Activated CD8-positive, alpha-beta T cell treated with anti-CD3 and anti-CD28 coated beads, Interleukin-2, amount 10 ng/mL, durations not matched to agents 7 days and 5 days (primary cell): Measurements from ENCODE around the gene KIF26B. TPM values are rescaled to one million over a fixed set of nuclear protein-coding genes. Genes with fewer than 3 reads are reported as not detected.

Experiments
- ATAC-seq: fragments of 150-1000 bp; cut with Tn5 transposase; one replicate; pipeline ENCODE4 v1.10.0; 2021; ENCODE audit warnings: moderate library complexity
- CTCF ChIA-PET: fragments of 350-600 bp; sonication (Branson Sonifier 250); formaldehyde crosslinking; loops from one replicate; lab custom pipeline; 2021; ENCODE audit warnings: antibody characterized with exemption; lab: Charles Lee
- POLR2A ChIA-PET: fragments of 350-600 bp; sonication (Branson Sonifier 250); formaldehyde crosslinking; loops from one replicate; lab custom pipeline; 2021; ENCODE audit warnings: antibody characterized with exemption; lab: Charles Lee
- DNase-seq: peaks from one replicate; pipeline ENCODE4 v3.0.0-alpha.2; 2020
- H3K27ac Mint-ChIP-seq: one replicate; pipeline ENCODE4 v1.8.0; 2021; ENCODE audit warnings: mild to moderate bottlenecking, mixed read lengths
- H3K27me3 Mint-ChIP-seq: one replicate; pipeline ENCODE4 v1.8.0; 2021; ENCODE audit warnings: low read depth, mixed read lengths
- H3K36me3 Mint-ChIP-seq: one replicate; pipeline ENCODE4 v1.8.0; 2021; ENCODE audit warnings: low read depth, mixed read lengths
- H3K4me1 Mint-ChIP-seq: one replicate; pipeline ENCODE4 v1.8.0; 2021; ENCODE audit warnings: low read depth, mixed read lengths
- H3K4me3 Mint-ChIP-seq: one replicate; pipeline ENCODE4 v1.8.0; 2021; ENCODE audit warnings: mild to moderate bottlenecking, mixed read lengths
- H3K9me3 Mint-ChIP-seq: one replicate; pipeline ENCODE4 v1.8.0; 2022; ENCODE audit warnings: mixed read lengths; ENCODE audit not compliant: insufficient read depth
- total RNA-seq, 2 experiments: library from RNA; stranded (reverse); gene quantifications; one replicate each; pipeline ENCODE4 v1.2.3, GENCODE V29; 2021

KIF26B gene
- total RNA-seq, 2 experiments from 2014 or later, result 0.03 to 0.08 TPM

GRCh38 chr1:245463392-245464165, 308.8 kb downstream of the KIF26B start:
- no peaks in the 10 kb centered on the region for H3K36me3 Mint-ChIP-seq
- ChIA-PET CTCF (no interaction called here), POLR2A (no interaction called here)
- no peak for ATAC-seq
- H3K27me3 Mint-ChIP-seq, result peaks cover 3% of the 10 kb centered on the region
- H3K27ac Mint-ChIP-seq, result no peak overlapping the region
- H3K4me3 Mint-ChIP-seq, result no peak overlapping the region
- H3K9me3 Mint-ChIP-seq, result no peaks in the 10 kb centered on the region
- no peak for DNase-seq
- no peaks in the 10 kb centered on the region for H3K4me1 Mint-ChIP-seq

GRCh38 chr1:245464290-245464689, 309.5 kb downstream of the KIF26B start:
- Mint-ChIP-seq H3K27me3 (peaks cover 3% of the 10 kb centered on the region), H3K4me1 (no peaks in the 10 kb centered on the region), H3K4me3 (no peak overlapping the region), H3K36me3 (no peaks in the 10 kb centered on the region), H3K27ac (no peak overlapping the region), H3K9me3 (no peaks in the 10 kb centered on the region)
- no peak for ATAC-seq
- ChIA-PET CTCF (no interaction called here), POLR2A (no interaction called here)
- DNase-seq, result no peak

- Mint-ChIP-seq H3K4me3 (no peak overlapping the region), H3K27ac (no peak overlapping the region), H3K4me1 (no peaks in the 10 kb centered on the region), H3K9me3 (no peaks in the 10 kb centered on the region), H3K36me3 (no peaks in the 10 kb centered on the region), H3K27me3 (no peaks in the 10 kb centered on the region)
- CTCF ChIA-PET, result no interaction called here
- no peak for ATAC-seq
- no peak for DNase-seq
- POLR2A ChIA-PET, result no interaction called here
Measured at GRCh38 chr1:245465666-245466065, 310.9 kb downstream of the KIF26B start.

- H3K9me3 Mint-ChIP-seq, result no peaks in the 10 kb centered on the region
- POLR2A ChIA-PET, result no interaction called here
- no peak overlapping the region for H3K27ac Mint-ChIP-seq
- H3K27me3 Mint-ChIP-seq, result no peaks in the 10 kb centered on the region
- CTCF ChIA-PET, result no interaction called here
- DNase-seq (no peak), ATAC-seq (no peak)
- H3K4me1 Mint-ChIP-seq, result no peaks in the 10 kb centered on the region
- no peak overlapping the region for H3K4me3 Mint-ChIP-seq
- H3K36me3 Mint-ChIP-seq, result no peaks in the 10 kb centered on the region
Measured at GRCh38 chr1:245466261-245466660, 311.5 kb downstream of the KIF26B start.

GRCh38 chr1:245467804-245468203, 313.0 kb downstream of the KIF26B start:
- H3K36me3 Mint-ChIP-seq, result no peaks in the 10 kb centered on the region
- no peak overlapping the region for H3K27ac Mint-ChIP-seq
- H3K9me3 Mint-ChIP-seq, result no peaks in the 10 kb centered on the region
- ChIA-PET CTCF (no interaction called here), POLR2A (no interaction called here)
- H3K27me3 Mint-ChIP-seq, result no peaks in the 10 kb centered on the region
- H3K4me3 Mint-ChIP-seq, result no peak overlapping the region
- ATAC-seq (no peak), DNase-seq (no peak)
- H3K4me1 Mint-ChIP-seq, result no peaks in the 10 kb centered on the region

- H3K36me3 Mint-ChIP-seq, result no peaks in the 10 kb centered on the region
Measured at GRCh38 chr1:245469006-245469405, 314.2 kb downstream of the KIF26B start.

GRCh38 chr1:245469734-245470133, 314.9 kb downstream of the KIF26B start:
- CTCF ChIA-PET, result no interaction called here
- no peak for DNase-seq
- no peak overlapping the region for H3K27ac Mint-ChIP-seq
- POLR2A ChIA-PET, result no interaction called here
- peaks cover 2% of the 10 kb centered on the region for H3K27me3 Mint-ChIP-seq
- H3K4me1 Mint-ChIP-seq, result no peaks in the 10 kb centered on the region
- no peaks in the 10 kb centered on the region for H3K9me3 Mint-ChIP-seq
- ATAC-seq, result no peak
- no peak overlapping the region for H3K4me3 Mint-ChIP-seq
- no peaks in the 10 kb centered on the region for H3K36me3 Mint-ChIP-seq

More at GRCh38 chr1:245469006-245469405, 314.2 kb downstream of the KIF26B start:
- Mint-ChIP-seq H3K9me3 (no peaks in the 10 kb centered on the region), H3K4me3 (no peak overlapping the region), H3K4me1 (no peaks in the 10 kb centered on the region), H3K27me3 (peaks cover 2% of the 10 kb centered on the region), H3K27ac (no peak overlapping the region)
- POLR2A ChIA-PET, result no interaction called here
- CTCF ChIA-PET, result no interaction called here
- DNase-seq (no peak), ATAC-seq (no peak)

- Mint-ChIP-seq H3K4me1 (no peaks in the 10 kb centered on the region), H3K27ac (no peak overlapping the region), H3K4me3 (no peak overlapping the region), H3K27me3 (peaks cover 2% of the 10 kb centered on the region), H3K9me3 (no peaks in the 10 kb centered on the region), H3K36me3 (no peaks in the 10 kb centered on the region)
- ChIA-PET CTCF (no interaction called here), POLR2A (no interaction called here)
- ATAC-seq (no peak), DNase-seq (no peak)
Measured at GRCh38 chr1:245475126-245475525, 320.3 kb downstream of the KIF26B start.

- ChIA-PET POLR2A (no interaction called here), CTCF (no interaction called here)
- no peaks in the 10 kb centered on the region for H3K4me1 Mint-ChIP-seq
- peaks cover 2% of the 10 kb centered on the region for H3K27me3 Mint-ChIP-seq
- ATAC-seq, result no peak
- no peak overlapping the region for H3K27ac Mint-ChIP-seq
- no peaks in the 10 kb centered on the region for H3K36me3 Mint-ChIP-seq
- no peaks in the 10 kb centered on the region for H3K9me3 Mint-ChIP-seq
- no peak for DNase-seq
- H3K4me3 Mint-ChIP-seq, result no peak overlapping the region
Measured at GRCh38 chr1:245475961-245476516, 321.3 kb downstream of the KIF26B start.

- DNase-seq (no peak), ATAC-seq (no peak)
- ChIA-PET CTCF (no interaction called here), POLR2A (no interaction called here)
- Mint-ChIP-seq H3K4me3 (no peak overlapping the region), H3K4me1 (no peaks in the 10 kb centered on the region), H3K27me3 (peaks cover under 1% of the 10 kb centered on the region), H3K9me3 (no peaks in the 10 kb centered on the region), H3K36me3 (no peaks in the 10 kb centered on the region), H3K27ac (no peak overlapping the region)
Measured at GRCh38 chr1:245477941-245478340, 323.2 kb downstream of the KIF26B start.

- no peaks in the 10 kb centered on the region for H3K4me1 Mint-ChIP-seq
- ATAC-seq (no peak), DNase-seq (no peak)
- no peaks in the 10 kb centered on the region for H3K36me3 Mint-ChIP-seq
- no peak overlapping the region for H3K4me3 Mint-ChIP-seq
- ChIA-PET CTCF (no interaction called here), POLR2A (no interaction called here)
- H3K9me3 Mint-ChIP-seq, result no peaks in the 10 kb centered on the region
- H3K27me3 Mint-ChIP-seq, result no peaks in the 10 kb centered on the region
- no peak overlapping the region for H3K27ac Mint-ChIP-seq
Measured at GRCh38 chr1:245480393-245481120, 325.8 kb downstream of the KIF26B start.

- no peak for ATAC-seq
- H3K9me3 Mint-ChIP-seq, result no peaks in the 10 kb centered on the region
- ChIA-PET CTCF (no interaction called here), POLR2A (no interaction called here)
- no peak overlapping the region for H3K27ac Mint-ChIP-seq
- no peak for DNase-seq
- no peaks in the 10 kb centered on the region for H3K4me1 Mint-ChIP-seq
- no peaks in the 10 kb centered on the region for H3K27me3 Mint-ChIP-seq
- no peak overlapping the region for H3K4me3 Mint-ChIP-seq
- H3K36me3 Mint-ChIP-seq, result no peaks in the 10 kb centered on the region
Measured at GRCh38 chr1:245481261-245481660, 326.5 kb downstream of the KIF26B start.
